ENCODE results near the gene RAB40C.

- no peak for TF ChIP-seq EZH2phosphoT487 (IDR thresholded peaks at IDR 0.05; ENCODE audit: borderline replicate concordance)
- TF ChIP-seq CTCF (conservative IDR thresholded peaks at IDR 0.05; ENCODE audit: low read length) = no peak
These were observed 21.2 kb upstream of the RAB40C start for GRCh38 chr16:568401-569258.

Data from Loucy (cell line).